Renal pelvis (tissue), 4 donors: Measurements from ENCODE around the gene ANGPTL2. TPM values are rescaled to one million over a fixed set of nuclear protein-coding genes. Genes with fewer than 3 reads are reported as not detected.

ENCODE experiments used
- DNase-seq: peaks from one replicate; pipeline ENCODE4 v3.0.0-alpha.2; 2013
- polyA plus RNA-seq, 3 donors: library from polyadenylated mRNA; unstranded; fragments of 120-200 nt; gene quantifications; one replicate each; pipeline ENCODE4 v1.2.1, GENCODE V29; 2013; ENCODE audit not compliant: insufficient read length in 3 of 3

The ANGPTL2 gene
- polyA plus RNA-seq, 3 donors, result 6.8 to 10.1 (median 8.3) TPM

- no peak for DNase-seq
Measured at GRCh38 chr9:127051881-127052595, 70.4 kb downstream of the ANGPTL2 start.

GRCh38 chr9:127050591-127051001 is 71.8 kb downstream of the ANGPTL2 start:
- no peak for DNase-seq

- DNase-seq, result no peak
Measured at GRCh38 chr9:127050152-127050551, 72.3 kb downstream of the ANGPTL2 start.

- no peak for DNase-seq
Measured at GRCh38 chr9:127049581-127049980, 72.9 kb downstream of the ANGPTL2 start.

GRCh38 chr9:127049044-127049443 is 73.4 kb downstream of the ANGPTL2 start:
- DNase-seq, result no peak

GRCh38 chr9:127047971-127048370 is 74.5 kb downstream of the ANGPTL2 start:
- DNase-seq, result no peak

GRCh38 chr9:127045148-127045547 is 77.3 kb downstream of the ANGPTL2 start:
- no peak for DNase-seq

GRCh38 chr9:127039492-127039891 is 82.9 kb downstream of the ANGPTL2 start:
- no peak for DNase-seq

GRCh38 chr9:127038531-127038930 is 83.9 kb downstream of the ANGPTL2 start:
- no peak for DNase-seq

Other genes with a start within 250 kb of the ANGPTL2 start
- gene RALGPS1, start 207.9 kb downstream of the ANGPTL2 start, polyA plus RNA-seq, result 10 to 100 TPM; 22.9 to 32.5 (median 28.4) TPM
- gene GARNL3, start 142.1 kb upstream of the ANGPTL2 start, polyA plus RNA-seq, result 10 to 100 TPM; 13.6 to 21.2 (median 18.9) TPM